Uterus (tissue), 4 donors: Measurements from ENCODE around the gene ALDH1A1. TPM values are rescaled to one million over a fixed set of nuclear protein-coding genes. Genes with fewer than 3 reads are reported as not detected.

Experiments used
- DNase-seq, 2 donors: peaks; one replicate each; pipeline ENCODE4 v3.0.0-alpha.2; 2019 to 2020
- H3K27ac ChIP-seq, 2 donors: fragments of 200-600 bp; sonication (generic); 1 replicate in 1 of 2; 2 replicates in 1 of 2; pipeline ENCODE4 v1.5.1; 2016 to 2018
- H3K27me3 ChIP-seq, 2 donors: fragments of 200-600 bp; sonication (generic); one replicate each; pipeline ENCODE4 v1.5.1; 2018 to 2019; ENCODE audit warnings: control low read depth in 1 of 2
- H3K36me3 ChIP-seq, 2 donors: fragments of 200-600 bp; sonication (generic); one replicate each; pipeline ENCODE4 v1.5.1; 2019; ENCODE audit warnings: control low read depth in 1 of 2
- H3K4me1 ChIP-seq, 2 donors: fragments of 200-600 bp; sonication (generic); one replicate each; pipeline ENCODE4 v1.5.1; 2018 to 2019; ENCODE audit warnings: control low read depth in 1 of 2
- H3K4me3 ChIP-seq, 2 donors: fragments of 200-600 bp; sonication (generic); 1 replicate in 1 of 2; 2 replicates in 1 of 2; pipeline ENCODE4 v1.5.1; 2018 to 2019; ENCODE audit warnings: mild to moderate bottlenecking in 1 of 2
- H3K9me3 ChIP-seq, 2 donors: fragments of 200-600 bp; sonication (generic); one replicate each; pipeline ENCODE4 v1.5.1; 2019; ENCODE audit warnings: control low read depth in 1 of 2
- CTCF ChIP-seq, 4 experiments: fragments of 200-600 bp in 2 of 4; fragments of 450-650 bp in 2 of 4; sonication (generic) in 2 of 4; IDR thresholded peaks; one replicate each; pipeline ENCODE4 v1.5.1; 2016 to 2019; ENCODE audit warnings: antibody characterized with exemption in 4 of 4, mild to moderate bottlenecking in 2 of 4, moderate library complexity in 1 of 4
- POLR2A ChIP-seq, 2 donors: fragments of 450-650 bp; IDR thresholded peaks; one replicate each; pipeline ENCODE4 v1.6.1; 2016; ENCODE audit warnings: antibody characterized with exemption in 2 of 2, mild to moderate bottlenecking in 1 of 2, moderate library complexity in 1 of 2
- intact Hi-C: fragments of 100-400 bp; cut with DNase I; formaldehyde crosslinking; loops from one replicate; pipeline ENCODE4 v1.15.1; 2023; ENCODE audit warnings: low total_unique reads
- total RNA-seq, 4 donors: library from RNA; depleted of rRNA in 3 of 4; stranded (reverse); fragments of >200 nt in 3 of 4; gene quantifications; one replicate each; pipeline versions ENCODE4 v1.1.0 to v1.2.4, GENCODE V29; 2014 to 2023
- donor health status: DM: yes; HTN: yes; CAD: no.

Gene ALDH1A1
- total RNA-seq, 4 donors from 2014 or later: 87.9 to 287 (median 166) TPM

GRCh38 chr9:72983056-72983455, 30.2 kb upstream of the ALDH1A1 start:
- no peaks in the 10 kb centered on the region for H3K4me1 ChIP-seq
- TF ChIP-seq POLR2A (IDR thresholded peaks at IDR 0.05) (no peak), CTCF (IDR thresholded peaks at IDR 0.05) (no peak)
- H3K27ac ChIP-seq: no peak overlapping the region
- no peaks in the 10 kb centered on the region for H3K36me3 ChIP-seq
- no peaks in the 10 kb centered on the region for H3K9me3 ChIP-seq
- DNase-seq: no peak
- intact Hi-C loops: no loop called here
- no peak overlapping the region for H3K4me3 ChIP-seq
- H3K27me3 ChIP-seq: no peaks in the 10 kb centered on the region

DNA sequence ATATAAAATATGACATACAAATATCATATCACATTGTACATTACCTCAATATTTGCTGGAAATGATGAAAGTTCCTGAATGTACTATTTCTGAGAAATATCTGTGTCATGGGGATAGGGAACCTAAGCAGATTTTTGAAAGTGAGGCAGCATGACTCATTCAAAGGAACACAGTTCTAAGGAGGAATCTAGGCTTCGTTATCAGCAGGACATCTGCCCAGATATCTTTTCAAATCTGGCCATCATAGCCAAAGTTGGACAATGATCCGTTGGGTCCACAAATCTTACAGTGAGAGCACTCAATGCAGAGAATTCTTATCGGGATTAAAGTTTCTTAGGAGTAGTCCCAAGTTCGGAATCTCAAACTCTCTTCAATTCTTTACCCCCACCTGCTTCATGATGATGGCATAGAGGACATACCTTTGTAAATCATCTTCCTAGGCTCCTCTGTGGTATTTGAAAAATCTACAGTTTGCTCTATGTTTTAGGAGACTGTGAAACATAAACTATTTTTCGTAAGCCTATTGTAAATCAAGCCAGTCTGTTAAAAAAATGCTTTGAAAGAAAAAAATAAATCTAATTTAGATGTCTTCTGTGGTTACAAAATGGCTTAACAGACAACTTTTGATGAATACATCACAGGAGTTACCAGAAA, 29.4 kb upstream of the ALDH1A1 start:
- TF ChIP-seq CTCF (IDR thresholded peaks at IDR 0.05) (no peak), POLR2A (IDR thresholded peaks at IDR 0.05) (no peak)
- no peak for DNase-seq
- H3K27ac ChIP-seq: no peak overlapping the region
- H3K27me3 ChIP-seq: no peaks in the 10 kb centered on the region
- intact Hi-C loops: no loop called here
- H3K9me3 ChIP-seq: no peaks in the 10 kb centered on the region
- no peaks in the 10 kb centered on the region for H3K4me1 ChIP-seq
- H3K36me3 ChIP-seq: no peaks in the 10 kb centered on the region
- no peak overlapping the region for H3K4me3 ChIP-seq

- Histone ChIP-seq H3K27me3 (no peaks in the 10 kb centered on the region), H3K4me1 (no peaks in the 10 kb centered on the region), H3K4me3 (no peak overlapping the region), H3K27ac (no peak overlapping the region), H3K9me3 (no peaks in the 10 kb centered on the region), H3K36me3 (no peaks in the 10 kb centered on the region)
- TF ChIP-seq POLR2A (IDR thresholded peaks at IDR 0.05): no peak
- no peak for DNase-seq
- intact Hi-C loops: no loop called here
Measured at GRCh38 chr9:72981433-72981832, 28.6 kb upstream of the ALDH1A1 start.

DNA sequence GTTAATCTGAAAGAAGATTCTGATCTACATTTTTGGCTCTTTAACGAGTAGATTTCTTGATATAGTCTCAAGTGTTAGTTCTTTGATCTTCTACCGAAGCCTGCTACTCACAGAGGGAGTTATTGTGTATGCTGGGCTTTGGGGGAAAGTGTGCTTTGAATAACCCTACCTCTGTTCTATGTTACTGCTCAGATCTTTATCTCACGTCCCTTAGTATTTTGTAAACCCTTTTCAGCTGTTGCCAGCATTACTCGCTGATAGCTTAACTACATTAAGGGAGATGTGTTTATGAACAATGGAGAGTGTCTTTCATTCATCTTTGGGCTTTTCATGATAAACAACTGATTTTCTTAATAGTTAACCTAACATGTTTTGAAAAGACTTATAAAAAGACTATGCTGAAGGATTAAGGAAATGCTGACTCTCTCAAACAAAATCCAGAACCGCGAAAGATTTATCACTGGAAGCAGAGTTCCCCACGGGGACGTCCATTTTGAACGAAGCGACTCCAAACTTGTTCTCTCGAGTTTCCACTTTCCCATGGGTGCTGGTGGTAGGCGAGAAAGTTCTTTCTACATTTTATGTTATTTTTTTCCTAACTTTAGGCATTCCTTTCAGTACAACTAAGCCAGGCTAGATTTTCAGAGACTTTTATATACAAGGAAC, 27.9 kb upstream of the ALDH1A1 start:
- Histone ChIP-seq H3K9me3 (no peaks in the 10 kb centered on the region), H3K27ac (no peak overlapping the region), H3K4me1 (no peaks in the 10 kb centered on the region), H3K4me3 (no peak overlapping the region), H3K36me3 (no peaks in the 10 kb centered on the region), H3K27me3 (no peaks in the 10 kb centered on the region)
- intact Hi-C loops: no loop called here
- no peak for DNase-seq
- TF ChIP-seq CTCF (IDR thresholded peaks at IDR 0.05) (no peak), POLR2A (IDR thresholded peaks at IDR 0.05) (no peak)

- H3K27ac ChIP-seq: no peak overlapping the region
- H3K27me3 ChIP-seq: no peaks in the 10 kb centered on the region
- no peaks in the 10 kb centered on the region for H3K9me3 ChIP-seq
- intact Hi-C loops: no loop called here
- no peaks in the 10 kb centered on the region for H3K4me1 ChIP-seq
- no peaks in the 10 kb centered on the region for H3K36me3 ChIP-seq
- no peak for DNase-seq
- TF ChIP-seq POLR2A (IDR thresholded peaks at IDR 0.05): no peak
- TF ChIP-seq CTCF (IDR thresholded peaks at IDR 0.05): no peak
- no peak overlapping the region for H3K4me3 ChIP-seq
Measured at GRCh38 chr9:72980183-72980582, 27.3 kb upstream of the ALDH1A1 start.
